ENCODE results near the gene SUGCT. TPM values are rescaled to one million over a fixed set of nuclear protein-coding genes. Genes with fewer than 3 reads are reported as not detected.

Gene SUGCT
- total RNA-seq, 2 experiments from 2014 or later = not detected

DNA sequence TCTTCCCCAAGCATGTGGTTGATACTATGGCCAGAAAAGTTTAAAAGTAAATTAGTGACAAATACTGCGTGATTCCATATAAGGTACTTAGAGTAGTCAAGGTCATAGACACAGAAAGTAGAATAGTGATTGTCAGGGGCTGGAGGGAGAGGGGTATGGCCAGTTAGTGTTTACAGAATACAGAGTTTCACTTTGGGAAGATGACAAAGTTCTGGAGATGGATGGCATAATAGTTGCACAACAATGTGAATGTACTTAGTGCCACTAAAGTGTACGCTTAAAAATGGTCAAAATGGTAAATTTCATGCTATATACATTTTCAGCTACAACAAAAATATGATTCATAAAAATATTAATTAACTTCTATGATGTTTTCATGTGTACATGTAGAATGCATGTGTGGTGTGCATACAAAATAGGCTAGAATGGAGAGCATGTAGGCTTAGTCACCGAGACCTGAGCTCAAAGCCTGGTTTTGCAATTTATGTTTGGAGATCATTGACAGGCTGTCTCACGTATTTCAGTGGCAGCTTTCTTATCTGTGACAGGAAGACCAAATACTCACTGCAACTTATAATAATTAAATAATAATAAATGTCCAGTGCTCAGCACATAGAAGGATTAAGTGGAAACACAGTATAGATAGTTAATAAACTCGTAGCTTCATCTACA is 625.6 kb downstream of the SUGCT start:
- no peaks in the 10 kb centered on the region for H3K9me3 ChIP-seq (ENCODE audit: low read length)
- no peak overlapping the region for H3K4me2 ChIP-seq (ENCODE audit: low read length)
- no TSS peak for BruUV-seq (replicated peaks)
- intact Hi-C loops (cut with micrococcal nuclease; ENCODE audit: unreplicated experiment) = no loop called here
- no peaks in the 10 kb centered on the region for H3K79me2 ChIP-seq (ENCODE audit: insufficient read depth, low read depth, low read length)
- POLR2A ChIA-PET = interaction anchor here (0.7 to 1.5 kb wide), 3 partner anchors 9 to 83 kb away, joined by 3 to 6 read pairs (median 3); no protein-coding TSS in a partner anchor
- DNase-seq (ENCODE audit: low spot score) = no peak
- H3K4me1 ChIP-seq (ENCODE audit: insufficient read depth, low read length, poor library complexity, severe bottlenecking) = peaks cover 17% of the 10 kb centered on the region
- H2AFZ ChIP-seq (ENCODE audit: low read length) = no peak overlapping the region
- CTCF ChIA-PET (ENCODE audit: unreplicated experiment) = interaction anchor here (1.0 kb wide), 1 partner anchor 356 kb away, joined by 3 read pairs; no protein-coding TSS in a partner anchor
- H3K9me2 ChIP-seq (ENCODE audit: insufficient read depth, low read length) = no peaks in the 10 kb centered on the region
- no peak overlapping the region for H3K27ac ChIP-seq (ENCODE audit: low read depth, low read length, poor library complexity, severe bottlenecking)
- no peaks in the 10 kb centered on the region for H4K20me1 ChIP-seq (ENCODE audit: insufficient read depth, low read length)
- H3K36me3 ChIP-seq (ENCODE audit: insufficient read depth, low read length) = no peaks in the 10 kb centered on the region
- no peak overlapping the region for H3K4me3 ChIP-seq (ENCODE audit: low read depth, low read length, poor library complexity, severe bottlenecking)
- TF ChIP-seq EZH2phosphoT487 (IDR thresholded peaks at IDR 0.05; ENCODE audit: borderline replicate concordance, low read depth, low read length) = no peak
- TF ChIP-seq, protein P1, sequence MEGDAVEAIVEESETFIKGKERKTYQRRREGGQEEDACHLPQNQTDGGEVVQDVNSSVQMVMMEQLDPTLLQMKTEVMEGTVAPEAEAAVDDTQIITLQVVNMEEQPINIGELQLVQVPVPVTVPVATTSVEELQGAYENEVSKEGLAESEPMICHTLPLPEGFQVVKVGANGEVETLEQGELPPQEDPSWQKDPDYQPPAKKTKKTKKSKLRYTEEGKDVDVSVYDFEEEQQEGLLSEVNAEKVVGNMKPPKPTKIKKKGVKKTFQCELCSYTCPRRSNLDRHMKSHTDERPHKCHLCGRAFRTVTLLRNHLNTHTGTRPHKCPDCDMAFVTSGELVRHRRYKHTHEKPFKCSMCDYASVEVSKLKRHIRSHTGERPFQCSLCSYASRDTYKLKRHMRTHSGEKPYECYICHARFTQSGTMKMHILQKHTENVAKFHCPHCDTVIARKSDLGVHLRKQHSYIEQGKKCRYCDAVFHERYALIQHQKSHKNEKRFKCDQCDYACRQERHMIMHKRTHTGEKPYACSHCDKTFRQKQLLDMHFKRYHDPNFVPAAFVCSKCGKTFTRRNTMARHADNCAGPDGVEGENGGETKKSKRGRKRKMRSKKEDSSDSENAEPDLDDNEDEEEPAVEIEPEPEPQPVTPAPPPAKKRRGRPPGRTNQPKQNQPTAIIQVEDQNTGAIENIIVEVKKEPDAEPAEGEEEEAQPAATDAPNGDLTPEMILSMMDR (conservative IDR thresholded peaks at IDR 0.05; ENCODE audit: low read length) = no peak

DNA sequence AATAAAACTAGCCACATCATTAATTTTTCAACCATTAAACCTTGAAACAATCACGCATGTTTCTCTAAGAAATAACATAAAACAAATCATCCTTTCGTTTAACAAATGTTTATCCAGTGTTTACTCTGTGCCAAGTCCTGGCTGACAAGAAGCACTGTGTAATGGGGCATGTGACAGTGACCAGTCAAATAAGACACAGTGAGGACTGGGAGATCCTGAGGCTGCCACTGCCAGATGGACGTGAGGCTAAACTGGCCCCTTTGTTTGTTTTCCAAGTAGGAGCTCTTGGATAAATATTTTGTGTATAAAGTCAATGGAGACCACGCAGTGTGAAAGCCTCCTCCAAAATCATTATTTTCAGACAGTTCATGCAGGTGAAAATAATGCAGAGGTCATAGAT is 626.2 kb downstream of the SUGCT start:
- Histone ChIP-seq H3K36me3 (ENCODE audit: insufficient read depth, low read length) (no peaks in the 10 kb centered on the region), H3K4me1 (ENCODE audit: insufficient read depth, low read length, poor library complexity, severe bottlenecking) (peaks cover 22% of the 10 kb centered on the region), H2AFZ (ENCODE audit: low read length) (no peak overlapping the region), H3K4me3 (ENCODE audit: low read depth, low read length, poor library complexity, severe bottlenecking) (no peak overlapping the region), H3K9me2 (ENCODE audit: insufficient read depth, low read length) (no peaks in the 10 kb centered on the region), H4K20me1 (ENCODE audit: insufficient read depth, low read length) (no peaks in the 10 kb centered on the region), H3K9me3 (ENCODE audit: low read length) (no peaks in the 10 kb centered on the region), H3K79me2 (ENCODE audit: insufficient read depth, low read depth, low read length) (no peaks in the 10 kb centered on the region), H3K27ac (ENCODE audit: low read depth, low read length, poor library complexity, severe bottlenecking) (no peak overlapping the region), H3K4me2 (ENCODE audit: low read length) (no peak overlapping the region)
- DNase-seq (ENCODE audit: low spot score) = no peak
- intact Hi-C loops (cut with micrococcal nuclease; ENCODE audit: unreplicated experiment) = no loop called here
- POLR2A ChIA-PET = interaction anchor here (0.7 to 1.5 kb wide), 3 partner anchors 8 to 82 kb away, joined by 3 to 6 read pairs (median 3); no protein-coding TSS in a partner anchor
- CTCF ChIA-PET (ENCODE audit: unreplicated experiment) = interaction anchor here (1.0 kb wide), 1 partner anchor 355 kb away, joined by 3 read pairs; no protein-coding TSS in a partner anchor
- TF ChIP-seq, protein P1 (conservative IDR thresholded peaks at IDR 0.05; ENCODE audit: low read length) = no peak
- no peak for TF ChIP-seq EZH2phosphoT487 (IDR thresholded peaks at IDR 0.05; ENCODE audit: borderline replicate concordance, low read depth, low read length)
- no TSS peak for BruUV-seq (replicated peaks)

Data from OCI-LY7 (cell line).